Stimulated activated CD4-positive, alpha-beta T cell treated with anti-CD3 and anti-CD28 coated beads, Interleukin-2, amount 100 ng/mL, for 24 hours (primary cell): ENCODE data around the gene TOE1.
A peak's percentile ranks its signal among the peaks of the same experiment; 100 is the strongest.

Experiments
- DNase-seq, 2 donors: peaks; one replicate each; pipeline ENCODE4 v3.0.0-alpha.2; 2020

The TOE1 gene

GRCh38 chr1:45326627-45327623, 13.0 kb upstream of the TOE1 start, which contains the start of gene HPDL:
HPDL (plus strand) TSS chr1:45326895; CDS start chr1:45327149, 254 bp downstream.
- peak; percentile 77 to 84 for DNase-seq

- no peak for DNase-seq
Measured at GRCh38 chr1:45327644-45328515, 12.1 kb upstream of the TOE1 start.

GRCh38 chr1:45328680-45329079, 11.3 kb upstream of the TOE1 start:
- DNase-seq: no peak

GRCh38 chr1:45329445-45329844, 10.5 kb upstream of the TOE1 start:
- no peak for DNase-seq

- DNase-seq: no peak
Measured at GRCh38 chr1:45331436-45332345, 8.3 kb upstream of the TOE1 start.

GRCh38 chr1:45332346-45332720, 7.6 kb upstream of the TOE1 start:
- no peak for DNase-seq

GRCh38 chr1:45334308-45335245, 5.4 kb upstream of the TOE1 start:
- no peak for DNase-seq

GRCh38 chr1:45335855-45336324, 4.1 kb upstream of the TOE1 start:
- no peak for DNase-seq

- no peak for DNase-seq
Measured at GRCh38 chr1:45337630-45338325, 2.2 kb upstream of the TOE1 start.

GRCh38 chr1:45340816-45341466, 971 bp downstream of the TOE1 start:
- peak in 1 of 2 donors; percentile 28 for DNase-seq

GRCh38 chr1:45344499-45344898, 4.5 kb downstream of the TOE1 start:
- DNase-seq: no peak

GRCh38 chr1:45345014-45345413, 5.0 kb downstream of the TOE1 start:
- DNase-seq: no peak

GRCh38 chr1:45346473-45346872, 6.5 kb downstream of the TOE1 start:
- no peak for DNase-seq

- DNase-seq: no peak
Measured at GRCh38 chr1:45348020-45348419, 8.1 kb downstream of the TOE1 start.

GRCh38 chr1:45348609-45348965, 8.6 kb downstream of the TOE1 start:
- no peak for DNase-seq

- no peak for DNase-seq
Measured at GRCh38 chr1:45348966-45349677, 9.2 kb downstream of the TOE1 start.

GRCh38 chr1:45351508-45351907, 11.5 kb downstream of the TOE1 start:
- no peak for DNase-seq

- DNase-seq: no peak
Measured at GRCh38 chr1:45353685-45354084, 13.7 kb downstream of the TOE1 start.

- DNase-seq: no peak
Measured at GRCh38 chr1:45354838-45355237, 14.9 kb downstream of the TOE1 start.
